Lung (tissue), 12 donors: ENCODE data around the gene SNX4. TPM values are rescaled to one million over a fixed set of nuclear protein-coding genes. Genes with fewer than 3 reads are reported as not detected.

ENCODE experiments used
- ATAC-seq: fragments of 200-7000 bp; cut with Tn5 transposase; one replicate; pipeline ENCODE4 v1.9.1; 2020; ENCODE audit warnings: moderate number of reproducible peaks; ENCODE audit not compliant: insufficient read depth, low FRiP score
- DNase-seq, 3 donors: peaks; one replicate each; pipeline ENCODE4 v3.0.0-alpha.2; 2013 to 2017
- H3K27ac ChIP-seq, 2 donors: one replicate each; pipeline ENCODE4 v1.5.1; 2013; ENCODE audit warnings: mild to moderate bottlenecking in 2 of 2, moderate library complexity in 2 of 2, control low read depth in 1 of 2, inconsistent platforms in 1 of 2, low read depth in 1 of 2, low read length in 1 of 2
- H3K27me3 ChIP-seq, 3 donors: one replicate each; pipeline ENCODE4 v1.5.1; 2013; ENCODE audit warnings: low read length in 2 of 3; ENCODE audit not compliant: control insufficient read depth in 3 of 3, insufficient read depth in 3 of 3
- H3K36me3 ChIP-seq, 4 donors: one replicate each; pipeline ENCODE4 v1.5.1; 2013; ENCODE audit warnings: low read length in 4 of 4, mild to moderate bottlenecking in 1 of 4, moderate library complexity in 1 of 4; ENCODE audit not compliant: control insufficient read depth in 4 of 4, insufficient read depth in 4 of 4
- H3K4me1 ChIP-seq, 5 donors: one replicate each; pipeline ENCODE4 v1.5.1; 2013; ENCODE audit warnings: low read length in 5 of 5, mild to moderate bottlenecking in 2 of 5, moderate library complexity in 1 of 5; ENCODE audit not compliant: control insufficient read depth in 5 of 5, insufficient read depth in 5 of 5
- H3K4me3 ChIP-seq: one replicate; pipeline ENCODE4 v1.5.1; 2013; ENCODE audit warnings: mild to moderate bottlenecking, control low read depth, moderate library complexity
- H3K9ac ChIP-seq, 2 donors: one replicate each; pipeline ENCODE4 v1.5.1; 2013; ENCODE audit warnings: low read length in 2 of 2, control low read depth in 1 of 2; ENCODE audit not compliant: insufficient read depth in 1 of 2
- H3K9me3 ChIP-seq, 4 donors: one replicate each; pipeline ENCODE4 v1.5.1; 2013; ENCODE audit warnings: low read length in 3 of 4, mild to moderate bottlenecking in 1 of 4, moderate library complexity in 1 of 4; ENCODE audit not compliant: control insufficient read depth in 4 of 4, insufficient read depth in 3 of 4
- WGBS, 2 donors: extraction: QIAGEN DNeasy Blood & Tissue Kit; methylation state at CpG; one replicate each; pipeline ENCODE4 v1.1.7; 2013; 5-methylcytosine and 5-hydroxymethylcytosine counted together
- polyA plus RNA-seq, 2 donors: library from polyadenylated mRNA; stranded (reverse); fragments of 200-250 nt; gene quantifications; one replicate each; pipeline ENCODE4 v1.2.1, GENCODE V29; 2013
- total RNA-seq, 2 donors: library from RNA; depleted of rRNA in 1 of 2; stranded (reverse); fragments of >200 nt in 1 of 2; gene quantifications; one replicate each; pipeline ENCODE4 v1.2.1, GENCODE V29; 2014 to 2021
- TF ChIP-seq, protein P1 (sequence below): IDR thresholded peaks from 2 replicates; pipeline ENCODE4 v1.5.1; 2012; ENCODE audit warnings: mild to moderate bottlenecking; ENCODE audit errors: control extremely low read depth, extremely low read depth
- donor health status: control.
- donor health status: control.
- donor health status: Bipolar disorder and iron deficiency.
- donor health status: healthy.
- donor health status: DM: yes; HTN: yes; CAD: no.

Gene SNX4
- total and polyA plus RNA-seq, 4 donors, result 19.7 to 67.4 (median 30.7) TPM

DNA sequence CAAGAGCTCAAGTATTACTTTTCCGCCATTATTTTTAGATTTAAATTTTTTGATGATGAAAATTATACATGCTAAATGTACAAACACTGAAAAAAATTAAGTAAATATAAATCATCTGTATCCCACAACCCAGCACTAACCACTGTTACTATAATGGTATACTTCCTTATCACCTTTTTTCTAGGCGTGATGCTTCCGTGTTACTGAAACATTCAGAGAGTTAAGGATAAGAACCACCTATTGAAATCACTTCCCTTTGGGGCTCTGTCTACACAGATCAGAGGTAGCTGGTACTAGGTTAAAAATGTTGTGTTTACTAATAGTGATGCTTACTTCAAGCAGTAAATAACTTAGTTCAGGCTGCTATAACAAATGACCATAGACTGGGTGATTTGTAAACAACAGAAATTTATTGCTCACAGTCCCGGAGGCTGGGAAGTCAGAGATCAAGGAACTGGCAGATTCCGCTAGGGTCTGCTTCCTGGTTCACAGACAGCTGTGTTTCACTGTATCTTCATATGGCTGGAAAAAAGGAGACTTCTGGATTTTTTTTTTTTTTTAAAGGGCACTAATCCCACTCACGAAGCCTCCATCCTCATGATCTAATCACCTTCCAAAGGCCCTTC lies 6.4 kb downstream of the SNX4 start:
- H3K27me3 ChIP-seq, result no peaks in the 10 kb centered on the region
- H3K4me1 ChIP-seq, result peaks cover 0 to 14% (median 3%) of the 10 kb centered on the region in 5 donors
- peaks cover under 1 to 21% (median 14%) of the 10 kb centered on the region in 4 donors for H3K36me3 ChIP-seq
- H3K9me3 ChIP-seq, result no peaks in the 10 kb centered on the region
- TF ChIP-seq, protein P1, sequence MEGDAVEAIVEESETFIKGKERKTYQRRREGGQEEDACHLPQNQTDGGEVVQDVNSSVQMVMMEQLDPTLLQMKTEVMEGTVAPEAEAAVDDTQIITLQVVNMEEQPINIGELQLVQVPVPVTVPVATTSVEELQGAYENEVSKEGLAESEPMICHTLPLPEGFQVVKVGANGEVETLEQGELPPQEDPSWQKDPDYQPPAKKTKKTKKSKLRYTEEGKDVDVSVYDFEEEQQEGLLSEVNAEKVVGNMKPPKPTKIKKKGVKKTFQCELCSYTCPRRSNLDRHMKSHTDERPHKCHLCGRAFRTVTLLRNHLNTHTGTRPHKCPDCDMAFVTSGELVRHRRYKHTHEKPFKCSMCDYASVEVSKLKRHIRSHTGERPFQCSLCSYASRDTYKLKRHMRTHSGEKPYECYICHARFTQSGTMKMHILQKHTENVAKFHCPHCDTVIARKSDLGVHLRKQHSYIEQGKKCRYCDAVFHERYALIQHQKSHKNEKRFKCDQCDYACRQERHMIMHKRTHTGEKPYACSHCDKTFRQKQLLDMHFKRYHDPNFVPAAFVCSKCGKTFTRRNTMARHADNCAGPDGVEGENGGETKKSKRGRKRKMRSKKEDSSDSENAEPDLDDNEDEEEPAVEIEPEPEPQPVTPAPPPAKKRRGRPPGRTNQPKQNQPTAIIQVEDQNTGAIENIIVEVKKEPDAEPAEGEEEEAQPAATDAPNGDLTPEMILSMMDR, result no peak
- WGBS, 2 donors, result 80 to 88% methylated on average over 6 of the region's 6 CpGs
- no peak overlapping the region for H3K9ac ChIP-seq
- H3K27ac ChIP-seq, result no peak overlapping the region
- DNase-seq, result no peak
- ATAC-seq, result no peak
- no peak overlapping the region for H3K4me3 ChIP-seq

DNA sequence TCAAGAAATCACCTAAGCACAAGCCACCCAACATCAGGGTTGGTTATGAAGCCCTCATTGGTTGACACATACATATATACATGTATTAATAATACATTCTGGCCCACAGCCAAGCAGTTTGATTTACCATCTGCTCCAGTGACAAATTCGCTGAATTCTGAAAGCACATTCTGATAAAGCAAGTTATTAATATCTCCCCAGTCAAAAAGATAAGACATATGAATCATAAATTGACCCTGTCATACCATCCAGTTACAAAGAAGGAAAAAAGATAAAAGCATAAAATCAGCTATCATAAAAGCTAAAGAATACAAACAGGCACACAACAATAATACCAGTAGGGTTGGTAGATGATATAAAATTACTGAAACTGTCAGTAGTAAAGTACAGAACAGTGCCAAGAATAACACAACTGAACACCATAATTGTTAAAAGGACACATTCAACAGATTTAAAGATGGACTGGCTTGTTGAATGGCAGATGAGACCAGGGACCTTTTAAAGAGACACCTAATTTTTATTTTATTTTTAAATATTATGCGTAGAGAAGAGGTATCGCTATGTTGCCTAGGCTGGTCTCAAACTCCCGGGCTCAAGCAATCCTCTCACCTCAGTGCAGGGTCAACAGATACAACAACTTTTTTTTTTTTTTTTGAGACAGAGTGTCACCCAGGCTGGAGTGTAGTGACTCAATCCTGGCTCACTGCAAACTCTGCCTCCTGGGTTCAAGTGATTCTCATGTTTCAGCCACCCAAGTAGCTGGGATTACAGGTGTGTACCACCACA lies 7.7 kb downstream of the SNX4 start:
- Histone ChIP-seq H3K36me3 (peaks cover 4 to 21% (median 12%) of the 10 kb centered on the region in 4 donors), H3K27me3 (no peaks in the 10 kb centered on the region), H3K9ac (no peak overlapping the region), H3K4me3 (no peak overlapping the region), H3K4me1 (peaks cover 0 to 14% (median 0%) of the 10 kb centered on the region in 5 donors), H3K27ac (peak overlapping the region in 1 of 2 donors; percentile 53), H3K9me3 (no peaks in the 10 kb centered on the region)
- DNase-seq, result peak in 2 of 3 donors; percentile 3 to 6
- ATAC-seq, result no peak
- TF ChIP-seq, protein P1, result no peak
- 70 to 77% methylated on average over 4 of the region's 4 CpGs for WGBS, 2 donors

DNA sequence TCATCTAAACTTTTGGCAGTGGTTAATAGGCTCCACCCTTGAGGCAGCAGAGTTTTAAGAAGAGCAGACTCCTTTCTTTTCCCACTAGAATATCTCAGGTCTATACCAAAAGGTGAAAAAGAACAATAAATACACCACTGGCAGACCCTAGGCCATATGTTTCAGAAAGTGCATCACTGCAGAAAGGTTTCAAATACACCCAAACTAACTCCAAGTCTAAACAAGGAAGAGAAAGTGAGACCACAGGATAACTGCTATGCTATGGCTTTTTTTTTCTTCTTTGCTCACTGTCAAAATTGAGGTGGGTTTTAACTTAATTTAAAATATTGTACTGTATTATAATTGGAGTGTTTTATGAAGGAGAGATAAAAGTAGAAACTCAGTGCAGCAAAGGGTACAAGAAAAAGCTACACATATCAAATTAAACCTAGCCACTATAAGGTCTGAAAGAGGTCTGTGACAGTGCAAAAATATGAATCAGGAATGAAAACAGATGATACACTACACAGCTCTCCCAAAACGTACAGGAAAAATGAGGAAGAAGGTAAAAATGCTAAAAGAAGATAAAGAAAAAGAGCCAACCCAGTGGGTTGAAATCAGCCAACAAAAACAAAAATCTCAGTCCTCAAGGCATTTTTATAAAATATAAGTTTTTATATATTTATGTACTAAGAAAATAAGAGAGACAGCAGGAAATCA lies 8.4 kb downstream of the SNX4 start:
- TF ChIP-seq, protein P1, result no peak
- DNase-seq (no peak), ATAC-seq (no peak)
- Histone ChIP-seq H3K36me3 (peaks cover 7 to 20% (median 14%) of the 10 kb centered on the region in 4 donors), H3K4me3 (no peak overlapping the region), H3K4me1 (peaks cover 0 to 14% (median 0%) of the 10 kb centered on the region in 5 donors), H3K27ac (peak overlapping the region in 1 of 2 donors; percentile 53), H3K9ac (no peak overlapping the region), H3K27me3 (no peaks in the 10 kb centered on the region), H3K9me3 (no peaks in the 10 kb centered on the region)
- 18 to 19% methylated on average over 1 of the region's 1 CpG for WGBS, 2 donors
